GM12801 (cell line): ENCODE data around the gene FOXR1.

ENCODE experiments used
- CTCF ChIP-seq: IDR thresholded peaks from one replicate; pipeline ENCODE4 v1.5.1; 2011; ENCODE audit warnings: control low read depth; ENCODE audit not compliant: insufficient read length; ENCODE audit errors: extremely low read depth

FOXR1 gene

GRCh38 chr11:118971646-118972045 lies at the start of gene FOXR1:
Gene FOXR1, plus strand, starts transcription at chr11:118971761. Its CDS starts 171 bp downstream, at chr11:118971932.
- no peak for TF ChIP-seq CTCF

- no peak for TF ChIP-seq CTCF
Observed at GRCh38 chr11:118921929-118922744, 49.4 kb upstream of the FOXR1 start.

GRCh38 chr11:118922745-118923627 lies 48.6 kb upstream of the FOXR1 start:
- TF ChIP-seq CTCF, result no peak

GRCh38 chr11:118923721-118924587 lies 47.6 kb upstream of the FOXR1 start:
- no peak for TF ChIP-seq CTCF

GRCh38 chr11:118924591-118925585 lies 46.7 kb upstream of the FOXR1 start:
- TF ChIP-seq CTCF, result no peak

GRCh38 chr11:118927554-118928100 lies 43.9 kb upstream of the FOXR1 start:
- no peak for TF ChIP-seq CTCF
